Measurements from ENCODE around the gene STARD13. TPM values are rescaled to one million over a fixed set of nuclear protein-coding genes. Genes with fewer than 3 reads are reported as not detected.

The STARD13 gene
- total RNA-seq, 4 donors from 2014 or later, result 36.8 to 65.6 (median 46.0) TPM

GRCh38 chr13:33261387-33262061 lies 24.0 kb downstream of the STARD13 start:
- Histone ChIP-seq H3K27me3 (no peaks in the 10 kb centered on the region), H3K27ac (peak overlapping the region; percentile 53 to 69)

GRCh38 chr13:33260168-33261098 lies 25.1 kb downstream of the STARD13 start:
- TF ChIP-seq CTCF (IDR thresholded peaks at IDR 0.05) (no peak), POLR2A (IDR thresholded peaks at IDR 0.05) (no peak)
- peaks cover 0 to 7% of the 10 kb centered on the region in 2 donors for H3K4me1 ChIP-seq
- DNase-seq, result no peak
- peak overlapping the region; percentile 53 to 69 for H3K27ac ChIP-seq
- no peak overlapping the region for H3K4me3 ChIP-seq
- no peaks in the 10 kb centered on the region for H3K36me3 ChIP-seq
- H3K9me3 ChIP-seq, result no peaks in the 10 kb centered on the region
- no peaks in the 10 kb centered on the region for H3K27me3 ChIP-seq
- intact Hi-C loops (cut with DNase I; ENCODE audit: low total_unique reads), result no loop called here

More at GRCh38 chr13:33261387-33262061, 24.0 kb downstream of the STARD13 start:
- Histone ChIP-seq H3K4me3 (no peak overlapping the region), H3K36me3 (no peaks in the 10 kb centered on the region), H3K9me3 (no peaks in the 10 kb centered on the region), H3K4me1 (peaks cover 0 to 7% of the 10 kb centered on the region in 2 donors)
- peak; percentile 35 to 52 for DNase-seq
- no peak for TF ChIP-seq POLR2A (IDR thresholded peaks at IDR 0.05)
- TF ChIP-seq CTCF (IDR thresholded peaks at IDR 0.05), result no peak
- intact Hi-C loops (cut with DNase I; ENCODE audit: low total_unique reads), result no loop called here

- H3K4me1 ChIP-seq, result peaks cover 0 to 7% of the 10 kb centered on the region in 2 donors
- no peaks in the 10 kb centered on the region for H3K9me3 ChIP-seq
- intact Hi-C loops (cut with DNase I; ENCODE audit: low total_unique reads), result no loop called here
- no peak for DNase-seq
- no peak overlapping the region for H3K4me3 ChIP-seq
- H3K36me3 ChIP-seq, result no peaks in the 10 kb centered on the region
- H3K27me3 ChIP-seq, result no peaks in the 10 kb centered on the region
- H3K27ac ChIP-seq, result peak overlapping the region; percentile 57 to 62
- no peak for TF ChIP-seq CTCF (IDR thresholded peaks at IDR 0.05)
- TF ChIP-seq POLR2A (IDR thresholded peaks at IDR 0.05), result no peak
Observed at GRCh38 chr13:33259296-33259695, 26.3 kb downstream of the STARD13 start.

GRCh38 chr13:33258808-33259193 lies 26.8 kb downstream of the STARD13 start:
- TF ChIP-seq POLR2A (IDR thresholded peaks at IDR 0.05) (no peak), CTCF (IDR thresholded peaks at IDR 0.05) (no peak)
- Histone ChIP-seq H3K36me3 (no peaks in the 10 kb centered on the region), H3K4me3 (no peak overlapping the region), H3K27ac (peak overlapping the region; percentile 57 to 62), H3K9me3 (no peaks in the 10 kb centered on the region), H3K27me3 (no peaks in the 10 kb centered on the region), H3K4me1 (peaks cover 0 to 7% of the 10 kb centered on the region in 2 donors)
- DNase-seq, result no peak
- intact Hi-C loops (cut with DNase I; ENCODE audit: low total_unique reads), result no loop called here
